Stimulated activated CD4-positive, alpha-beta T cell treated with anti-CD3 and anti-CD28 coated beads, Interleukin-15, amount 100 ng/mL, for 48 hours (primary cell): ENCODE measurements around the gene SPDEF.

Source experiments
- DNase-seq, 2 donors: peaks; one replicate each; pipeline ENCODE4 v3.0.0-alpha.2; 2020; ENCODE audit warnings: low read depth in 2 of 2

The SPDEF gene

GRCh38 chr6:34583861-34584604, 27.9 kb upstream of the SPDEF start:
- DNase-seq = no peak

GRCh38 chr6:34583461-34583860, 27.3 kb upstream of the SPDEF start:
- no peak for DNase-seq

- no peak for DNase-seq
Measured at GRCh38 chr6:34581561-34581920, 25.4 kb upstream of the SPDEF start.

- no peak for DNase-seq
Measured at GRCh38 chr6:34580707-34581560, 24.8 kb upstream of the SPDEF start.

GRCh38 chr6:34578445-34579262, 22.5 kb upstream of the SPDEF start:
- DNase-seq = no peak

GRCh38 chr6:34576286-34576955, 20.3 kb upstream of the SPDEF start:
- no peak for DNase-seq

GRCh38 chr6:34575326-34575725, 19.2 kb upstream of the SPDEF start:
- DNase-seq = no peak

GRCh38 chr6:34574647-34575293, 18.6 kb upstream of the SPDEF start:
- no peak for DNase-seq

- DNase-seq = no peak
Measured at GRCh38 chr6:34573567-34574183, 17.5 kb upstream of the SPDEF start.

GRCh38 chr6:34572585-34572984, 16.5 kb upstream of the SPDEF start:
- no peak for DNase-seq

- DNase-seq = no peak
Measured at GRCh38 chr6:34572021-34572420, 15.9 kb upstream of the SPDEF start.

GRCh38 chr6:34571388-34571787, 15.3 kb upstream of the SPDEF start:
- no peak for DNase-seq

- no peak for DNase-seq
Measured at GRCh38 chr6:34570066-34570833, 14.1 kb upstream of the SPDEF start.

GRCh38 chr6:34569361-34569973, 13.3 kb upstream of the SPDEF start:
- DNase-seq = no peak

GRCh38 chr6:34568341-34569201, 12.4 kb upstream of the SPDEF start:
- DNase-seq = no peak

GRCh38 chr6:34566830-34567546, 10.9 kb upstream of the SPDEF start:
- no peak for DNase-seq

GRCh38 chr6:34565722-34566137, 9.6 kb upstream of the SPDEF start:
- DNase-seq = no peak

GRCh38 chr6:34564181-34564580, 8.1 kb upstream of the SPDEF start:
- no peak for DNase-seq
